D721Med (cell line): Measurements from ENCODE around the gene NT5C1A.

Experiments used
- DNase-seq: peaks from one replicate; pipeline ENCODE4 v3.0.0; 2011; ENCODE audit warnings: low spot score; ENCODE audit not compliant: insufficient read length
- FAIRE-seq: peaks from 2 replicates; lab custom pipeline; 2011; peaks lifted over from hg19 to GRCh38; lab: Jason Lieb, UNC
- CTCF ChIP-seq: IDR thresholded peaks from 2 replicates; pipeline ENCODE4 v1.5.1; 2012; ENCODE audit warnings: mild to moderate bottlenecking, control low read depth; ENCODE audit not compliant: insufficient read depth; ENCODE audit errors: missing control alignments

The NT5C1A gene

DNA sequence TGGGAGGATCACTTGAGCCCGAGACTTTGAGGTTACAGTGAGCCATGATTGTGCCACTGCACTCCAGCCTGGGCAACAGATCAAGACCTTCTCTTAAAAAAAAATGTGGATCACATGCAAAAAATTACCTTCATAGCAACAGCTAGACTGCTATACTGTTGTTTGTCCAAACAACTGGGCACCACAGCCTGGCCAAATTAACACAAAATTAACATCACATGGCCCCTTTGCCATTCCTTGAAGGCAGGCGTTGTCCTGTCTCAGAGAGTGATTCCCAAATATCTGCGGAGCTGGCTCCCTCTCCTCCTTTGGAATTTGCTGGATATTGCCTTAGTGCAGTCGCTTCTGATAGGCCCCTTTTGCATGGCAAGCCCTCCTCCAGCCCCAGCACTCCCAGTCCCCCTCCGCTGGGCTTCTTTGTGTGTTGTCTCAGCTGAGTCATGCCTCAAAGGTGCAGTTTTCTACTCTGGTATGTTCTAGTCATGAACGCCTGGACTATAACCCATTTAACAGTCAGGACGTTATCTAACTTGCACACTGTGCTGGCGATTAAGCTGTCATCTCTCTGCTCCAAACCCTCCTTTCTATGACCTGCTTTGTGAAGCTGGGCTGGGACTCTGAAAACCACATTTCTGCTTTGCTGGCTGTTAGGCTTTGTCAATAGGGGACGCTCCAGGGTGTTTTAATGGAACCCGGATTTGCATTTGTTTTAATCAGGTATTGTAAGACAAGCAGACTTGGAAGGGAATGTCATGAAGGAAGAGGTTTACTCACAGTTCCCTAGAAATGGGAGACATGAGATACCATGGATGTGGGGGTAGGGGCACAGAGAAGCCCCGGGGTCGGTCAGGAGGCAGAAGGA lies 39.4 kb upstream of the NT5C1A start:
- no peak for TF ChIP-seq CTCF
- no peak for FAIRE-seq
- no peak for DNase-seq

DNA sequence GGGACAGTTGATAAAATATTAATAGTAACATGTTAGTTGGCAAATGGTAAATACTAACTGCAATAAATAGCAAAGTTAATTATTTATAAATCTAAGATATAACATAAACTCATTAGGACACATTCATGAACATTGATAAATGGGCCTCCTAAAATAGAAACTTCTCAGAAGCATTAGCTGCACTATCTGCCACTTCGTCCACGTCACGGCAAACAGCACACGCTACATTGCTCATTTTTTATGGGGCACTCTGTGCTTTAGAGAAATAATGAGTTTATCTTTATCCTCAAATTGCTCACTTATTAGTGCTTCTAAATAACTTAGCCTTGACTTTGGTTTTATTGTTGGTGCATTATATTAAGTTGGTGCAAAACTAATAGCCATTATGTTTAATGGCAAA lies 35.6 kb upstream of the NT5C1A start:
- DNase-seq: no peak
- no peak for TF ChIP-seq CTCF
- FAIRE-seq: no peak

- no peak for TF ChIP-seq CTCF
- FAIRE-seq (no peak), DNase-seq (no peak)
Measured at GRCh38 chr1:39704757-39705156, 32.9 kb upstream of the NT5C1A start.

- no peak for FAIRE-seq
- DNase-seq: no peak
- no peak for TF ChIP-seq CTCF
Measured at GRCh38 chr1:39701049-39701439, 29.1 kb upstream of the NT5C1A start.

DNA sequence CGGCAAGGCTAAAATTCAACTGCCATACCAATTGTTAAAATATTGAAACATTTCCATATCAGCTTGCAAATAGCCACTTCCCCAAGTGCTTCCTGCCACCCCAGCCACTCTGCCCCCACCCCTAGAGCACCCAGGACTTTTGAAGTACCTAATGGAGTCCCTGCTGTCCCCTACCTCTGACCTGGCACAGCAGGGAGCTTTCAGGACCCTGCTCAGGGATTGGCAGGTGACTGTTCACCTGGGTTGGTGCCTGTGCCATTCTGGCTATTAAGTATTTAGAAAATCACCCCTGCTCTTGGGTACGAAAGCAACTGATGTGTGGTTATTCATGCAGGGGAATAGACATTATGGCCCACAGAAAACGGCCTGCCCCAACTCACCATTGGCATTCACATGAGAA lies 28.4 kb upstream of the NT5C1A start:
- FAIRE-seq (no peak), DNase-seq (no peak)
- no peak for TF ChIP-seq CTCF

DNA sequence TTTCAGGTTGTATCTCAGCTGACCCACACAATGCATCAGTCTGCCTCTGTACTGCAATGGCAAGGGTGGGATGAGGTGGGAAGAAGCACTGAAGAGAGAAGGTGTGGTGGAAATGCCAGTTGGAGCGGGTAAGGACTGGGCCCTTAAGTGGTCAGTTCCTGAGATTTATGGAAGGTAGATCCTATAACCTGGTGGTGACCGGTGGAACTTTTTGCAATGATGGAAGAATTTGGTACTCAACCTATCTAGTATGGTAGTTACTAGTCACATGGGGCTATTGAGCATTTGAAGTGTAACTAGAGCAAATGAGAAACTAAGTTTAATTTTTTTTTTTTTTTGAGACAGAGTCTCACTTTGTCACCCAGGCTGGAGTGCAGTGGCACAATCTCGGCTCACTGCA lies 27.5 kb upstream of the NT5C1A start:
- DNase-seq (no peak), FAIRE-seq (no peak)
- no peak for TF ChIP-seq CTCF

GRCh38 chr1:39698568-39698967 lies 26.7 kb upstream of the NT5C1A start:
- DNase-seq (no peak), FAIRE-seq (no peak)
- no peak for TF ChIP-seq CTCF
